Natural killer cell (primary cell): ENCODE results near the gene SP100. TPM values are rescaled to one million over a fixed set of nuclear protein-coding genes. Genes with fewer than 3 reads are reported as not detected.
A peak's percentile ranks its signal among the peaks of the same experiment; 100 is the strongest.

Experiments used
- ATAC-seq, 3 donors: fragments of 150-1000 bp in 2 of 3; fragments of 200-7000 bp in 1 of 3; cut with Tn5 transposase; 1 replicate in 1 of 3; 2 replicates in 2 of 3; pipeline ENCODE4 v1.10.0; 2021; ENCODE audit warnings: mild to moderate bottlenecking in 2 of 3, moderate library complexity in 2 of 3
- DNase-seq, 2 donors: peaks; one replicate each; pipeline versions ENCODE4 v3.0.0 to v3.0.0-alpha.2; 2013 to 2021; ENCODE audit warnings: mixed read lengths in 1 of 2
- H3K27ac ChIP-seq: one replicate; pipeline ENCODE4 v1.5.1; 2013; ENCODE audit warnings: mild to moderate bottlenecking, low read length
- H3K27me3 ChIP-seq: one replicate; pipeline ENCODE4 v1.6.1; 2013; ENCODE audit warnings: low read length; ENCODE audit not compliant: control insufficient read depth, insufficient read depth
- H3K36me3 ChIP-seq: one replicate; pipeline ENCODE4 v1.6.1; 2013; ENCODE audit warnings: low read length; ENCODE audit not compliant: control insufficient read depth, insufficient read depth
- H3K4me1 ChIP-seq: one replicate; pipeline ENCODE4 v1.6.1; 2013; ENCODE audit warnings: low read length; ENCODE audit not compliant: control insufficient read depth, insufficient read depth
- H3K4me3 ChIP-seq: one replicate; pipeline ENCODE4 v1.5.1; 2013; ENCODE audit warnings: low read length
- H3K9me3 ChIP-seq: one replicate; pipeline ENCODE4 v1.6.1; 2013; ENCODE audit warnings: low read length; ENCODE audit not compliant: control insufficient read depth, insufficient read depth
- H3K27ac Mint-ChIP-seq, 2 donors: one replicate each; pipeline ENCODE4 v1.8.0; 2022; ENCODE audit warnings: mild to moderate bottlenecking in 2 of 2, mixed read lengths in 2 of 2, moderate library complexity in 1 of 2
- H3K27me3 Mint-ChIP-seq, 2 donors: one replicate each; pipeline ENCODE4 v1.8.0; 2022; ENCODE audit warnings: low read depth in 2 of 2, mixed read lengths in 2 of 2
- H3K36me3 Mint-ChIP-seq: one replicate; pipeline ENCODE4 v1.8.0; 2022; ENCODE audit warnings: mixed read lengths
- H3K4me1 Mint-ChIP-seq, 2 donors: one replicate each; pipeline ENCODE4 v1.8.0; 2022; ENCODE audit warnings: mixed read lengths in 2 of 2
- H3K4me3 Mint-ChIP-seq: one replicate; pipeline ENCODE4 v1.8.0; 2022; ENCODE audit warnings: mild to moderate bottlenecking, moderate library complexity, mixed read lengths
- H3K9me3 Mint-ChIP-seq, 2 donors: one replicate each; pipeline ENCODE4 v1.8.0; 2022; ENCODE audit warnings: mixed read lengths in 2 of 2
- WGBS: methylation state at CpG from one replicate; pipeline ENCODE4 v1.1.7; 2013; ENCODE audit warnings: missing lambda C conversion rate; ENCODE audit not compliant: insufficient coverage; 5-methylcytosine and 5-hydroxymethylcytosine counted together
- intact Hi-C: fragments of 100-400 bp; cut with micrococcal nuclease; formaldehyde crosslinking; loops from one replicate; pipeline ENCODE4 v1.14.2; 2022
- total RNA-seq, 4 donors: library from RNA; stranded (reverse); fragments of 120-200 nt in 1 of 4; gene quantifications; one replicate each; pipeline versions ENCODE4 v1.2.3 to v1.2.4, GENCODE V29; 2013 to 2022
- TF ChIP-seq, protein P1 (sequence below): fragments of 200-600 bp; IDR thresholded peaks from one replicate; pipeline ENCODE4 v1.8.0; 2022; ENCODE audit warnings: antibody characterized with exemption

Gene SP100
- total RNA-seq, 3 donors from 2014 or later (not counting 1 experiment from before 2014, with no cell fraction given) = 338 to 393 (median 363) TPM

DNA sequence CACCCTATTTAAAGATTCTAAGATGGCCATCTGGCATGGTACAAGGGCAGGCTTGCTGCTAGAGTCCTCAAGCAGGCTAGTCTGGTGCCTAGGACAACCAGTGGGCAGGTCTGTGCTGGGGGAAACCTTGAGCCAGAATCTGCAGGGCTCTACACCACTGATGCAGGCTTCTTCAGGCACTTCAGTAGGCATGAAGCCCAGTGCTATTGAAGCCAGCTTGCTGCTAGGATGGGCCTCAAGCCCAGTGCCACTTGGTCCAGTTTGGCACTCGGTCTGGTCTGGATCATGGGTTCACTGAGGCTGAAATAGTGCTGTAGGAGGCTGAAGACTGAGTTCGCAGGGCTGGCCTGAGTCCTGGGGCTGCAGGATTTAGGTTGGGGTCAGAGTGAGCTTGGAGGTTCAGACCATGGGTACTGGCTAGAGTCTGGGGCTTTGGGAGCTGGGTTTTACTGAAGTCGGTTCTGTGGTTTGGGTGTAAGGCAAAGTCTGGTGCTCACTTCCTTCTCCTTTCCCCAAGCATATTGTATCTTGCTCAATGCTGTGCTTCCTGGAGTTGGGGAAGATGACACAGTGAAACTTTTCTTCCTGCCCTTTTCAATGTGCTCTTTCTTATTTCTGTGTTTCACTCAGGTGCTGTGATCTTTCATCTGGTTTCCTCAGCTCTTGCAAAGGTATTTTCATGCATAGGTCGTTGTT, 41.2 kb downstream of the SP100 start:
- H3K36me3 ChIP-seq = peaks cover 79% of the 10 kb centered on the region
- H3K4me1 ChIP-seq = peaks cover 9% of the 10 kb centered on the region
- intact Hi-C loops = no loop called here
- Mint-ChIP-seq H3K27me3 (no peaks in the 10 kb centered on the region), H3K4me3 (peak overlapping the region; percentile 35), H3K4me1 (peaks cover 73% of the 10 kb centered on the region in 2 donors), H3K36me3 (peaks cover 37% of the 10 kb centered on the region), H3K27ac (peak overlapping the region; percentile 2 to 7), H3K9me3 (peaks cover 5 to 6% of the 10 kb centered on the region in 2 donors)
- no peaks in the 10 kb centered on the region for H3K27me3 ChIP-seq
- H3K4me3 ChIP-seq = no peak overlapping the region
- TF ChIP-seq, protein P1, sequence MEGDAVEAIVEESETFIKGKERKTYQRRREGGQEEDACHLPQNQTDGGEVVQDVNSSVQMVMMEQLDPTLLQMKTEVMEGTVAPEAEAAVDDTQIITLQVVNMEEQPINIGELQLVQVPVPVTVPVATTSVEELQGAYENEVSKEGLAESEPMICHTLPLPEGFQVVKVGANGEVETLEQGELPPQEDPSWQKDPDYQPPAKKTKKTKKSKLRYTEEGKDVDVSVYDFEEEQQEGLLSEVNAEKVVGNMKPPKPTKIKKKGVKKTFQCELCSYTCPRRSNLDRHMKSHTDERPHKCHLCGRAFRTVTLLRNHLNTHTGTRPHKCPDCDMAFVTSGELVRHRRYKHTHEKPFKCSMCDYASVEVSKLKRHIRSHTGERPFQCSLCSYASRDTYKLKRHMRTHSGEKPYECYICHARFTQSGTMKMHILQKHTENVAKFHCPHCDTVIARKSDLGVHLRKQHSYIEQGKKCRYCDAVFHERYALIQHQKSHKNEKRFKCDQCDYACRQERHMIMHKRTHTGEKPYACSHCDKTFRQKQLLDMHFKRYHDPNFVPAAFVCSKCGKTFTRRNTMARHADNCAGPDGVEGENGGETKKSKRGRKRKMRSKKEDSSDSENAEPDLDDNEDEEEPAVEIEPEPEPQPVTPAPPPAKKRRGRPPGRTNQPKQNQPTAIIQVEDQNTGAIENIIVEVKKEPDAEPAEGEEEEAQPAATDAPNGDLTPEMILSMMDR = no peak
- peak in 1 of 2 donors; percentile 28 for DNase-seq
- peak; percentile 36 to 66 (median 62) for ATAC-seq
- H3K9me3 ChIP-seq = no peaks in the 10 kb centered on the region
- 66% methylated on average over 3 of the region's 4 CpGs for WGBS
- peak overlapping the region; percentile 12 for H3K27ac ChIP-seq

DNA sequence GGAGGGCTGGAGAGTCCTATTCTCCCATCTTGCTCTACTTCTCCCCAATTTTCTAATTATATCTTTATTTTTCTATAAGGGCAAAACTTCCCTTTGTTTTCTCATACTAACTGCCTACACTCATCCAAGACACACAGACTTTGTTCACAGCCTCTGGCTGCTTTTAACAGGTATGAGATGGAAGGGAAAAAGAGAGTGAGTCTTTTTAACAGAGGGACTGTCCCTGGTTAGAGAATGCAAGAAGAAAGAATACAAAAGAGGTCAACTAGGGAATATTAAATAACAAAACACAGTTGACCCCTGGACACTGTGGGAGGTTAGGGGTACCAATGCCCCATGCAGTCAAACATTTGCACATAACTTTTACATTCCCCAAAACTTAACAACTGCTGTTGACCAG, 41.8 kb downstream of the SP100 start:
- Histone ChIP-seq H3K27ac (no peak overlapping the region), H3K4me3 (no peak overlapping the region), H3K36me3 (peaks cover 81% of the 10 kb centered on the region), H3K9me3 (no peaks in the 10 kb centered on the region), H3K27me3 (no peaks in the 10 kb centered on the region), H3K4me1 (peaks cover 9% of the 10 kb centered on the region)
- no peak for DNase-seq
- Mint-ChIP-seq H3K9me3 (peaks cover 5 to 6% of the 10 kb centered on the region in 2 donors), H3K4me1 (peaks cover 69 to 72% of the 10 kb centered on the region in 2 donors), H3K27ac (peak overlapping the region; percentile 2 to 7), H3K4me3 (peak overlapping the region; percentile 35), H3K36me3 (peaks cover 37% of the 10 kb centered on the region), H3K27me3 (no peaks in the 10 kb centered on the region)
- TF ChIP-seq, protein P1 = no peak
- no peak for ATAC-seq
- intact Hi-C loops = no loop called here

DNA sequence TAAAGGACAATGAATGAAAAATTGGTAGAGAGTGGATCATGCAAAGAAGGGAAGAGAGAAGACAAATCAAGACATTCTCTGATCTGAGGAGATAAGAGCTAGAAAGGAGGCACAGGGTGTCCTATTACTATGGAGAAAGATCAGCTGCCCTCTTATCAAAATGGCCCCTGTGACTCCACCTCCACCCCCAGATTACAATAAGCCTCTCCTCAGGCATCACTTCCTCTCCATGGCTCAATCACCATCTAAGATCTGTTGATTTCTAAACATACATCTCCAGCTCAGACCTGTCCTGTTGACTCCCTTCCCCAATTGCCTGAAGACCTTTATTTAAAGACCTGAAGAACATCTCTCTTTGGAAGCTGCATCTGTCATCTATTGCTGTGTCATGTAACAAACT, 43.2 kb downstream of the SP100 start:
- no peak for ATAC-seq
- peaks cover 60% of the 10 kb centered on the region in 2 donors for H3K4me1 Mint-ChIP-seq
- no peak overlapping the region for H3K27ac ChIP-seq

More for the DNA sequence above, 43.2 kb downstream of the SP100 start:
- peak overlapping the region; percentile 27 to 35 for H3K27ac Mint-ChIP-seq
- H3K27me3 Mint-ChIP-seq = no peaks in the 10 kb centered on the region
- DNase-seq = no peak
- TF ChIP-seq, protein P1 = no peak
- H3K9me3 ChIP-seq = no peaks in the 10 kb centered on the region
- peaks cover 83% of the 10 kb centered on the region for H3K36me3 ChIP-seq
- H3K9me3 Mint-ChIP-seq = peaks cover 5 to 6% of the 10 kb centered on the region in 2 donors
- H3K36me3 Mint-ChIP-seq = peaks cover 47% of the 10 kb centered on the region
- peaks cover 9% of the 10 kb centered on the region for H3K4me1 ChIP-seq
- no peak overlapping the region for H3K4me3 Mint-ChIP-seq
- H3K27me3 ChIP-seq = no peaks in the 10 kb centered on the region
- no peak overlapping the region for H3K4me3 ChIP-seq
- intact Hi-C loops = no loop called here
